Measurements from ENCODE around the gene MRRF.

The MRRF gene

GRCh38 chr9:122264360-122265148 lies at the start of gene MRRF, which contains the start of gene RBM18:
TSS of gene MRRF (plus strand) at chr9:122264882. CDS start at chr9:122270892, 6,010 bp downstream.
TSS of gene RBM18 (minus strand) at chr9:122264840. CDS start at chr9:122261492, 3,348 bp downstream.
- peak; percentile 90 for DNase-seq

GRCh38 chr9:122215663-122216062 lies 49.0 kb upstream of the MRRF start:
- DNase-seq, result no peak

GRCh38 chr9:122216138-122216797 lies 48.4 kb upstream of the MRRF start:
- DNase-seq, result no peak

- no peak for DNase-seq
Measured at GRCh38 chr9:122216798-122217418, 47.8 kb upstream of the MRRF start.

GRCh38 chr9:122217640-122218039 lies 47.0 kb upstream of the MRRF start:
- DNase-seq, result no peak

GRCh38 chr9:122218071-122218934 lies 46.4 kb upstream of the MRRF start:
- no peak for DNase-seq

- DNase-seq, result no peak
Measured at GRCh38 chr9:122218935-122219855, 45.5 kb upstream of the MRRF start.

- no peak for DNase-seq
Measured at GRCh38 chr9:122219856-122220672, 44.6 kb upstream of the MRRF start.

- no peak for DNase-seq
Measured at GRCh38 chr9:122220673-122221182, 44.0 kb upstream of the MRRF start.

GRCh38 chr9:122221183-122221811 lies 43.4 kb upstream of the MRRF start:
- no peak for DNase-seq

GRCh38 chr9:122222791-122223190 lies 41.9 kb upstream of the MRRF start:
- DNase-seq, result no peak

GRCh38 chr9:122223435-122223834 lies 41.2 kb upstream of the MRRF start:
- DNase-seq, result no peak

GRCh38 chr9:122225312-122226141 lies 39.2 kb upstream of the MRRF start:
- DNase-seq, result no peak

- DNase-seq, result no peak
Measured at GRCh38 chr9:122226142-122226757, 38.4 kb upstream of the MRRF start.

- no peak for DNase-seq
Measured at GRCh38 chr9:122226758-122227574, 37.7 kb upstream of the MRRF start.

GRCh38 chr9:122227575-122227900 lies 37.1 kb upstream of the MRRF start:
- DNase-seq, result no peak

GRCh38 chr9:122228191-122228567 lies 36.5 kb upstream of the MRRF start:
- DNase-seq, result no peak

Measured in CD4-positive, alpha-beta T cell treated with Interferon gamma for 1 hour (primary cell).